GM08714 (cell line): Measurements from ENCODE around the gene KCNIP4.

Source experiments
- H3K4me3 ChIP-seq: fragments of 200-500 bp; sonication (Bioruptor generic); 2 replicates; pipeline ENCODE4 v1.5.1; 2014; ENCODE audit warnings: mild to moderate bottlenecking, low read length, inconsistent platforms
- ZNF274 ChIP-seq: IDR thresholded peaks from 2 replicates; pipeline ENCODE4 v1.6.1; 2012; ENCODE audit warnings: mild to moderate bottlenecking, low read depth, low read length

KCNIP4 gene

DNA sequence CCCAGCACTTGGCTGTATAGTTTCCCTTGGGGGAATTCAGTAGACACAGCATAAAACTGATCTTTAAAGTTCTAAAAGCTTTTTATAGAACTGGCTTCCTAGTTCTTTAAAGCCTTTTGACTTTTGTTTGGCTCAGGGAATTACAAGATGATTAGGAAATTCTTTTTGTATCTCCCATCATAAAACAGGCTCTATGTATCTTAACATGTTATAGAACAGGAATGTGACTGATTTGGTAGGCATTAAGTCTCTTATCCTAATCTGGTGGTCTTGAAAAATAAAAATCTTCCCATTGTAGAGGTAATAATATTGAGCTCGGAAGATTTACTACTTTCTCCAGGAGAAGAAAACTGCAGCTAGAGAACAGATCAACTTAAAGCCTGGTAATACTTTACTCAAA lies 262.7 kb downstream of the KCNIP4 start:
- no peak for TF ChIP-seq ZNF274
- H3K4me3 ChIP-seq = no peak overlapping the region

DNA sequence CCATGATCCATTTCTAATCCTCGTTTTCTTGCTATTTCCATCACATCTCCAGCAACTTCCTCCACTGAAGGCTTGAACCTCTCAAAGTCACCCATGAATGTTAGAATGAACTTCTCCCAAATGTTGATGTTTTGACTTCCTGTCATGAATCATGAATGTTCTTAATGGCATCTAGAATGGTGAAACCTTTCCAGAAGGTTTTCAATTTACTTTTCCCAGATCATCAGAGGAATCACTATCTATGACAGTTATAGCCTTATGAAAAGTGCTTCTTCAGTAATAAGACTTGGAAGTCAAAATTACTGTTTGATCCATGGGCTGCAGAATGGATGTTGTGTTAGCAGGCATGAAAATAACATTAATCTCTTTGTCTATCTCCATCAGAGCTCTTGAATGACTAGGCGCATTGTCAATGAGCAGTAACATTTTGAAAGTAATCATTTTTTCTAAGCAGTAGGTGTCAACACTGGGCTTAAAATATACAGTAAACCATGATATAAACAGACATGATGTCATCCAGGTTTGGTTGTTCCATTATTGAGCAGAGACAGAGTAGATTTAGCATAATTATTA lies 268.2 kb downstream of the KCNIP4 start:
- H3K4me3 ChIP-seq = no peak overlapping the region
- TF ChIP-seq ZNF274 = no peak

DNA sequence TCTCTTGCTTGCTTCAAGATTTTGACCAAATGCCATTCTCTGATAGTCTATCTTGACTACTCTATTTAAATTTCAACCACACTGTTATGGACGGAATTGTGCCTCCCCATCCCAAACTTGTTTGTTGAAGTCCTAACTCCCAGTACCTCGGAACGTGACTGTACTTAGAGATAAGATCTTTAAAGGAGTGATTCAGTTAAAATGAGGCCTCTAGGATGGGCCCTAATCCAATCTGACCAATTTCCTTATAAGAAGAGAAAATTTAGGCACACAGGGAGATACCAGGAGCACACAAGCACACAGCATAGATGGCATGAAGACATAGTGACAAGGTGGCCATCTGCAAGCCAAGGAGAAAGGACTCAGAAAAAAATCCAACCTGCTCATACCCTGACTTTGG lies 269.9 kb downstream of the KCNIP4 start:
- no peak overlapping the region for H3K4me3 ChIP-seq
- no peak for TF ChIP-seq ZNF274

DNA sequence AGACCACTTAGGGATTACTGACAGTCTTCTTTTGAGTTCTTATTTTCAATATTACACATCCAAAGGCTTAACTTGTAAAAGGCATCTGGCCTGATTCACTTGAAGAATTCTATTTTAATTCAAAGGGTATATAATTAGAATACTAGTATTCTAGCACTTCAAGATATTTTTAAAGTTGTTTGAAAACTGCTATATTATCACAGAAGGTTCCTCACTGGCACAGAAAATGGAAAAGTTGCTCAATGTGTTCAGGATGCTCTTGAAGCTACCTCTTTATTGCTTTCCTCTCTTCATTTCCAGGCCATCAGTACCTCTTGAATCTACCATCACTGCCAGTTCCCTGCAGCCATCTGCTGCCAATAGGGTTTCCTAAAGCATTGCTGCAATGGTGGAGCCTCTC lies 271.4 kb downstream of the KCNIP4 start:
- TF ChIP-seq ZNF274 = no peak
- no peak overlapping the region for H3K4me3 ChIP-seq

DNA sequence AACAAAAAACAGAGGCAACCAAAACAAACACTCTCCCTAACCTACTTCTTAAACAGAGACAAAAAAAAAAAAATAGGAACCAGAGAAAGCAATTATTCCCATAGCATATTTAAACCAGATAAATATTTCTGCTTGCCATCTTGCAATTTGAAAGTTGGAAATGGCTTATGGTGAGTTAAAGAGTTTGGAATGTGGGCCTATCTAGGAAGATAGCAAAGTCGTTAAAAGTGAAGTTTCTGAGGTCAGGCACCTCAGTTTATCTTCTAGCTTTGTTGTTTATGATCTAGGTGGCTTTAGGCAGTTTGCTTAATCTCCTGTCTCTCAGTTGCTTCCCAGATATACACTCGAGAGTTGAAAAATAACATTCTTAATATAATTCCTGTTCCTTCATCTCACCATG lies 284.2 kb downstream of the KCNIP4 start:
- H3K4me3 ChIP-seq = no peak overlapping the region
- no peak for TF ChIP-seq ZNF274

DNA sequence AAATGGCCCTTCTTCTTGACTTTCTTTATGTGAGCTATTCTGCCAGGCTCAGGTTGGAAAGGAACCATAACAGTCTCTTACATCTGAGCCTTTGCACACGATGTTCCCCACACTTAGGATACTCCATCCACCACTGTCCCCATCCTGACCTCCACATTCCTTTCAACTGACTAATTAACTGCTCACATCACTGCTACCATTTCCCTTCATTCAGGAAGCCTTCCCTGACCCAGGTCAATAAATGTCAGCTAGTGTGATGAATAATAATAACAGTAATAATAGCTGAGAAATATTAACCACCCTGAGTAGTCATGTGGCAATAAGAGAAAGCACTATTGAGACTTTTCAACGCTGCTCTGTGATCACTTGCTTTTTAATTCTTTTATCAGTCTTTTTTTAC lies 291.7 kb downstream of the KCNIP4 start:
- TF ChIP-seq ZNF274 = no peak
- H3K4me3 ChIP-seq = no peak overlapping the region

DNA sequence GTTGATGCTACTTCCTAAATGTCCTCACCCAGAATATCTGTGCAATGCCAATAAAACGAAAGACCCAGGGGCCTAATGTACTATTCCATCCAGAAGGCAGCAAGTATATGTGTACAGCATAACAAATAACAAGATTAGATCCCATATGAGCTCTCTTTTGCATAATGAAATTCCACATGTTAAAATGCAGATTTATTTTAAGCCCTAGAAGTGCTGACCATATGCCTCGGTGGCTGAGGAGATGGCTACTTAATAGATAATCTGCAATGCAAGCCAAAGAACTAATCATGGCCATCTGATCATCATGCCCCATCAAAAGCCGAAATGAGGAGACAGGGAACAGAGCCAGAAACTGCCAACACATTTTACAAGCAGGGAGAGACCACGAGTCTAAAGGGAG lies 293.5 kb downstream of the KCNIP4 start:
- no peak for TF ChIP-seq ZNF274
- H3K4me3 ChIP-seq = no peak overlapping the region

DNA sequence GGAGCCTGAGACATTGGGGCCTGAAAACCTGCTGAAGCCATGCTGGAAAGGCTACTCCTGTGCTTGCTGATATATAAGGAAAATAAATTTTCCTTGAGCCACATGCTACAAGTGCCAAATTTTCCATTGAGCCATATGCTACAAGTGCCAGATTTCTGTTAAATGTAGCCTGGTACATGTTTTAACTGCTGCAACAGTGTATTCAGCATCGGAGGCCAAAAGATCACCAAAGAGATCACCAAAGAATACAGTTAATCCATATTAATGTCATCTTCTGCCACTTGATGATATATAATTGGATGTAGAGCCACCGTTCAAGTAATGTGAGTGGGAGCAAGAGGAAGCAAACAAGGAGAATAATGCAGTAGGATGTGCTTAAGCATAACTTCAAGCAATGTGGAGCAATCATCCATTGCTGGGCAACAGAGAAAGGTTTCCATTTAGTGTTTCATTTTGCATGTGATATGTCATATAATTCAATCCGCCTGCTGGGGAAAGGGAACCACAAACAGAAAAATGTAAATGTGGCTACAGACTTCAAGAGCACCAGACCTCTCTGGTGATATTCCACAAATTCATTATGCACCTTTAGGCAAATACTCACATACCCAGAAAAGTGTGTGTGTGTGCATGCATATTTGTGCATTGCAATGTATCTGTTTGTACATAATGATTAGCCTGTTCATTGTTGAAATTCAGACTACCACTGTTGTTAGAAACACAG lies 295.9 kb downstream of the KCNIP4 start:
- no peak for TF ChIP-seq ZNF274
- H3K4me3 ChIP-seq = no peak overlapping the region

DNA sequence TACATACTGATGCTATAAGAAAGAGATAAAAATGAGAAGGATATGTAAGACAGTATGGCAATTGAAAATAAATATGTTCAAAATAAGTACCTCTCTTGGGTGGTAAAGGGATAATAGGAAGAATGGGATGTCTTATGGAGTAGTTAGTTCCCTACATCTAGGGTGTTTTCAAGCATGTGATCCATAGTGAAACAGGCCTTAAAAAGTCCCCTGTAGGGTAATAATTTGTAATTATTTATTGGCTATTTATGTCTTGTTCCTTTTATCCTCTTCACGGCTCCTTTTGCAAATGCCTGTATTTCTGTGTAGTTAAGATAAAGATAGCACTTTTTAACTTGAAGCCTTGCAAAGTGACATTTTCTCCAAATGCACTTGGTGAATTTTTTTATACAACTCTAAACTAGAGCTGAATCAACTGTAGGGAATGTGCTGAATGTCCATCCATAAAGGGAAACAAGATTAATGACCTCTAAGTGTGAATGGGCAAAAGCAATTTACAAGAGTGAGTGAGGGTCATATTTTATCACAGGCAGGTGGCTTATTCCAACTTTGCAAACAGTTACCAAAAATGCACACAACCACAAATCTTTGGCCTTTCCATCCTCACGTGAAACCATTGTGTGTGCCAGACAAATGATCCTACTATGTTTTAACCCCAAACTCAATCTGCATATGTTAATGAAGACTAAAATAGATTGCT lies 299.0 kb downstream of the KCNIP4 start:
- no peak for TF ChIP-seq ZNF274
- no peak overlapping the region for H3K4me3 ChIP-seq

DNA sequence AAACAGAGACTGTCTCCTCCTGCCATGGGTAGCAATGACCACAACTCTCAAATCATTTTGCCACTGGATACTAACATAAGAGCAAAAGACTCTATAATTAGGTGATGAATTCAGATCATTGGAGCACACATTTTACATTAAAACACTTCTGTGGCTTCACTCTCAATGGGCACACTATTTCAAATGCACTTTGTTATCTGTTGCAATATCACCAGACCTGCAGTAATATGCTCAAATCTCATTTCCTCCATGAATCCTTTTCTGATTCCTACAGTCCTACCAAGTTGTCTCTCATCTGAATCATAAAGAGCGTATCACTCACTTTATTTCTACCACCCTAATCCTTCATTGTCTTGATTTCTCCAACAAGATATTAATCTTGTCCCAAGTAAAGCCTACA lies 302.8 kb downstream of the KCNIP4 start:
- TF ChIP-seq ZNF274 = no peak
- no peak overlapping the region for H3K4me3 ChIP-seq

DNA sequence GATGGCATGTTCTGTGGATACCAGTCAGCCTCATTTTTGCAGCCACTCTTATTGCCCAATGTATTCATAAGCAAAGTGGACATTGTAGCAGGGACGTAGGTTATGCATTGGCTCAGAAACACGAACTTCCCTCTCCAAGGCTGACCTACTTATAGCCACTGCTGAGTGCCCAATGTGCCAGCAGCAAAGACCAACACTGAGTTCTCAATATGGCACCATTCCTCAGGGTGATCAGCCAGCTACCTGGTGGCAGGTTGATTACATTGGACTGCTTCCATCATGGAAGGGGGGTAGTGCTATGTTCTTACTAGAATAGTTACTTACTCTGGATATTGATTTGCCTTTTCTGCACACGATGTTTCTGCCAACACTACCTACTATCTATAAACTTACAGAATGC lies 306.9 kb downstream of the KCNIP4 start:
- TF ChIP-seq ZNF274 = no peak
- H3K4me3 ChIP-seq = no peak overlapping the region

DNA sequence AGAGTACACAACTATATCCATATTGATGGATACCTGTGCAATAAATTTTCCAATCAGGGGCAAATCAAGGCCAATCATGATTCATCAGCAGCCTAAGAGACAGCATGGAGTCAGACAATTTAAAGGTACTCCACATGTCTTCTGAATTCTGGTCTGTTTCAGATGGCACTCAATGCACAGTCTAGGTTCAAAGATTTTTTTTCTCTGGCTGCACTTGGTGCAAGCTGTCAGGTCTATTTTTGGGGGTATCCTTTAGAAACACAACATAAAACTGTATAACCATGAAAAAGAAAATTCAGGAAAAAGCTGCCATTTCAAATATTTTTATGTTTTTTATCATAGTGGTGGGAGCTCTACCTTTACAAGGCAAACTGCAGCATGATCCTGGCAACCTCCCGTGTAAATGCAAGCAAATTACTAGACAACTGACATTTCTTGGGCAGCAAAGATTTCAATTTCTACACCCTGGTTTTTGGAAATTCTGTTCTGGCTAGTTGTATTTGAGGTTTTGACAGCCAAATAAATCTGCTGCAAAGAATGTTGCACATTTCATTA lies 310.3 kb downstream of the KCNIP4 start:
- no peak for TF ChIP-seq ZNF274
- H3K4me3 ChIP-seq = no peak overlapping the region

DNA sequence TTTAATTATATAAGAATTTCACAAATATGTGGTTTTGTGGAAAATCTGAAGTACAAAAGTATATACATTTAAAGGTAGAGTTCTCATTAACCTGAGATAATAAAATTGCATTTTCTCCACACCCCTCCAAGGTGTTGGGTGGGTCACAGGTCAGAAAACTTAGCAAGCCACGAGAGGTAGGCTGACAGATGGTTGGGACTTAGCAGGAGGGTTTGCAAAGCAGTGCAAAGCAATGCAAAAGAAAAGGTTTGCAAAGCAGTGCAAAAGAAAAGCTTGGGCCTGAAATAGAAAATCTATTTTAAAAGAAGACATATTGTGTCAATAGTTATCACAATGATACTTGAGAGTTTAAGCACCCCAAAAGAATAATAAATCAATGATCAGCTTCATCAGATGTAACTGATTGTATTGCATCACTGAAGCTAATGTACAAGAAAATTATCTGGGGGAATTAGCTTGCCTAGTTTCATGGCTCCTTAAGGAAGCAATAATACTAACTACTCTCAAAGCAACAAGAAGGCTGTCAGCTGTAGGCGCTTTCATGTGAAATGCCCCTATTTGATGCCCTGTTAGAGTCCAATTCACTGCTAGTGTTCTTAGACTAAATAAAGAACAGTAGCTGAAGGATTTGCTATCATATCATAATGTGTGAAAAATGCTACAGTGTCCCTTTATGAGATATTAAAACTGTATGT lies 319.5 kb downstream of the KCNIP4 start:
- TF ChIP-seq ZNF274 = no peak
- no peak overlapping the region for H3K4me3 ChIP-seq

DNA sequence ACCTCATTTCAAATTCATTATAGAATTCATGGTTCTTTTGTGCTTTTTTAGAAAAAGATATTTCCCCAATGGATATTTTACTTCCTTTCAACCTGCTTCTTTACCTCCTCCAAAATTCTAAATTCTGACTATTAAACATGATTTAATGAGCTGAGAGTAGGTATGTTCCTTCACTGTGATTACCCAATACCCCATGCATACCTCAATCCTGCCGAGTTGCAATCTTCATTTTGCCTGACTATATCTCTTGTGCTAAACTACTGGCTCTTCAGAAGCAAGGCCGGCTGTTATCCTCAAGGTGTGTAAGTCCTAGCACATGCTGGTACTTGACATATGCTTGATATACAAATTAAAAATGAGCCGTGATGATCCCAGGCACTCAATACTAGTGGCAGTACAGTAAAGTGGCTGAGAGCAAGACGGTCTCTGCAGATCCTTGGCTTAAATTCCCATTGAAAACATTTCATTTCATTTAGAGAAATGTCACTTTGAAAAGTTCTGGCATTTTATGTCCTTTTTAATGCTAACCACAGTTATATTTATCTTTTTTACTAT lies 320.4 kb downstream of the KCNIP4 start:
- no peak overlapping the region for H3K4me3 ChIP-seq
- TF ChIP-seq ZNF274 = no peak
